NCI-H146 (cell line): Measurements from ENCODE around the gene RBMS1.

Experiments used
- DNase-seq: peaks from one replicate; lab custom pipeline; 2025; lab: John Stamatoyannopoulos, UW

RBMS1 gene

DNA sequence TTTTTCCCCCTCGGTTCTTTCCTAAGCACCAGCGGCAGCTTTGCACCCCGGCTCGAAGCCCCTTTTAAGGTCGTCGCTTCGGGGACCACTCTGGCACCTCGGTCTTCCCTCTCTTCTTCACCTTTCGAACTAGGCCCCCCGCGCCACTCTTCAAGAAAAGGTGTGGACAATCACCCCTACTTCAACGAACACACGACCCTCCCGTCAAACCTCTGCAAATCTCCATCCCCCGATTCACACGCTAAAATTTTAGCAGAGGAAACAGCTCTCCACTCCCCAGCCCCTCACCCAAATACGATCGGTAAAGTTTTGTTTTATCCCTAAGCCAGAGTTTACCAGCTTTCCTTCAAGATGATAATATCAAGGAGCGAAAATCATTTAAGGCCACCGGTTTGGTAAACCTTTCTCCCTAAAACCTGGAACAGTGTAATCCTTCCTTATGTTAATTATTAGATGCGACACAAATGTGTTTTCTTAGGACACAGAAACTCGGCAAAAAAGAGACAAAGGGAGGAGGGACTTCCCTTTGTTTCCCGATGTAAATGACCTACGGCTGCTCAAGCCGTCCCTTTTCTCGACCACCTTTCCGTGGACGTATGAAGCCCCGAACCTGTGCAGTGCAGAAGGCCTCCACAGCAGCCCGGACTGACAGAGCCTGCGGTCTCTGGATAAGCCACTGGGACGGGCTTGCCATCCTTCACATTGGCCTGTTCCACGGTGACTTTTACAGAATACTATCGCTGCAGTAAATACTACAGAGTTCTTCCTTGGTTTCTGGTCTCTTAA is 85.2 kb downstream of the RBMS1 start:
- DNase-seq: no peak

DNA sequence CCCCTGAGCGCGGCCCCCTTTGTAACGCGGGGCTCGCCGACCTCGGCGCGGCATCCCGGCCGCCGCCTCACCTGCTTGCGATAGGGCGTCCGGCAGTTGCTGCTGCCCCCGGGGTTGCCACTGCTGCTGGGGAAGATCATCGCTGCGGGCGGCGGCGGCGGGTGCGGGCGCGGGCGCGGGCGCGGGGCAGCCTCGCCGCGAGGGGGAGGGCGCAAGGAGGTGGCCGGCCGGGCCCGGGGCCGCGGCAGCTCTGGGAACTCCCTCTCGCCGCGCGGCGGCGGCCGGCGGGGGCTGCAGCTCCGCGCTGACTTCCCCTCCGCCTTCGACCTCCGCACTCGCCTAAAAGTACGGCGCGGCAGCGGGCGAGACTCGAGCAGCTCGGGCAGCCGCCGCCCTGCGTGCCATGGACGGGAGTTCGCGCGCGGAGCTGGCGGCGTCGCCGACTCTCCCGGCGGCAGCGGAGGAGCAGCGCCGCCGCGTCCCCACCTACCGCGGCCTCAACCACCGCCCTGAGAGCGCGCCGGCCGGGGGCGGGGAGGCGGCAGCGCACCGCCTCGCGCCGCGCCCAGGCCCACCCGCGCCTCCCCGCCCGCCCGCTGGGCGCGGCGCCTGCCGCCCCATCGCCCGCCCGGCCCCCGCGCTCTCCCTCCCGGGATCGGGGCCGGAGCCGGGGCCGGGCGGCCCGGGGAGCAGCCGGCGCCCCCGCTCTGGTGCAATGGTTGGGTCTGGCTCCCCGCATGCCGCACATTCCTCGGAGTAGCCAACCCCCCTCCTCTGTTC is 86.0 kb downstream of the RBMS1 start:
- no peak for DNase-seq

DNA sequence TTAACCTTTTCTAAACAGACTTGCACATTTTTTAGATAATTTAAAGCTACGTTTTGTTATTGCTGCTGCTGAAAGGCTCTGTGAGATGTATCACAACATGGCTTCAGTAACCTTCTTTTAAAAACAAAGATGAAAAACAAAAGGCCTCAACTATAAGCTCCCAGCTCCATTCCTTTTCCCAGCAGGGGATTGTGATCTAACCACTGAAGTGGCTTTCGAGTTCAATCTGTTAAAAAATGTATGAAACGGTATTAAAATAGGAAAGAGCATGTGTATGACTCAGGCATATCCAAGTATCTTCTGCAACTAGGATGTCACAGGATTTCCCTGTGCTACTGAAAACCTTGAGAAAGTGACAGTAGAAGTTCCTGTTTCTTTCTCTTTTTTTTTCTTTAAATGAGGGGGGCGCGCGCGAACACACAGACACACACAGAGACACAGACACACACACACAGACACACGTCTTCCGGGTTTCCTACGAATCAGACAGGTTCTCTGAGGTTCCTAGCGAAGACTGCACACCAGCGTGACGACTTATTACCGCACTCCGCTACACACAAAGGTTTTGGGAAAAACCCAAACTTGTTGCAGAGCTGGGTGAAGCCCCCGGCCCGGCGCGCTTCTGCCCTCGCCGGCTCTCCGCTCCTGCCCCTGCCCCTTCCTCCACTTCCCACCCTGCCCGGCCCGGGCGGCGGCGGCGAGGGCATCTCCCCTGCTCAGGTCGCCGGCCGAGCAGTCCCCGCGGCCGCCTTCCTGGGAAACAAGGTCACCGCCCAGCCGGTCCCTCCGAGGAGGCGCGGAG is 86.8 kb downstream of the RBMS1 start:
- DNase-seq: no peak

DNA sequence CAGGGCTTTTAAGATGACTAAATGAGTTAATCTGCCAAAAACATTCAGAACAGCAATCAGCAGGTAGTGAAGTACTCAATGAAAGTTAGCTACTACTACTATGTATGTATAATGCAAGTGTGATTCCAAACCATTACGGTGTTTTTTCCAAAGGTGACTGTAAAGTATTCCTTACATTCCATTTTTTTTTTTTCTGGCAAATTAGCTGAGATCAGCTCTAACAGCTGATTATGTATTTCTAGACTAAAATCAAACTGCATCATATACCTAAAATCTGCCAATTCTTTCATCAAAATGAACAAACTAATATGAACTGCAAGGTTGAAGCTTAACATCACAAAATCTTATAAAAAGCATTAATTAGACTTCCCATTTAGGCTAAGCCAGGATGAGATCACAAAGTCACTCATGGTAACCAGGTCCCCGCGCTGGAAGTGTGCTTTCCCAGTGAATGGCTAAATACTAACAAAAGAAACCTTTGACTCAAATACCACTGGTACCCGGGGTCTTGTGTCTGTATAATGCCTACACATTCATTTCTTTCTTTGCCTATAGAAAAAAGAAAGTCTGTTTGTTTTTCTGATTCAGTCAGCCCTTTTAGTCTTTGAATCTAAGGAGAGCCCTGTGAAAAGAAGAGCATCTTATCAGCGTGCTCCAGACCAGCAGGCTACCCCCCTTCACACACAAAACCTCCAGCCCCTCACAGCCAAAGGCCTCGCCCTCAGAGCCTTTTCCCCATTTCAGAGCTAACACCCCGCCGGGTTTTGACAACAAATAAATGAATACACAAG is 88.3 kb downstream of the RBMS1 start:
- DNase-seq: no peak

DNA sequence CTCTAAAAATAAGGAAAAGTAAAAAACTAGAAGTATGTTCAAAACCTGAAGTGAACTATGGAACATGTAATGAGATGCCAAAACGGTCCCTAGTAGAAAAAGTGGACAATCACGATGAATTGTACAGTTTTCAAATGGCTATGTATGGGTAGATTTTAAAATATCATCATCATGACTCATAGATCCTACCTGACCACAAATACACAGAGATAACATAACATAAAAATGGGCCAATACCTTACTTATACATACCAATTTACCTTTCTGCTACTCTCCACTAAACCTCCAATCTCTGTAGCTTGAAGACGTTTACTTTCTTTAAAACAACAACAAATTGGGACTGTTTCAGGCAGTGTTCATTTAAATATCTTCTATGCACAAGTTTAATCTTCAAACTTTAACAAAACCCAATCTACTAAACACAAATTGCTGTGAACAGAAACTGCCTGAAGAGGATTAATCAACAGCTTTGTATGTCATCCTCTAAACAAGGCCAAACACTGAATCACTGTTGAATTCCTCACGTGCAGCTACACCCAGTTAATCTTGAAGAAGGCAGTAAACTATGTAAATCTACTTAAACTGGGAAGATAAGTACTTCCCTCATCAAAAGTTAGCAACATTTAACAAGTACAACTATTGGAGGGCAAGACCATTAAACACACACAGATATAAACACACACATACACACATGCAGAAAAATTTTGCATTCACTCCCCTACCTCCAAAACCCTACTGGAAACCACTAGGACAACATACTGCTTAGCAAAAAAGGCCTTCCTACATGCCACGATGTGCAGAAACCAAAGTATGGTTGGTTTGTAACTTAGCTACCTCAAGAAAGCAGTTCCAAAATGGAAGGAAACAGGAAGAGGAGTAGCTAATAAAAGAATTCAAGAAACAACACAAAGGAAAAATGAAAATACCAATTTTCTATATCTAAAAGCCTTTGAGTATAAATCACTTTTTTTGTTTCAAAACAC is 90.3 kb downstream of the RBMS1 start:
- DNase-seq: no peak

DNA sequence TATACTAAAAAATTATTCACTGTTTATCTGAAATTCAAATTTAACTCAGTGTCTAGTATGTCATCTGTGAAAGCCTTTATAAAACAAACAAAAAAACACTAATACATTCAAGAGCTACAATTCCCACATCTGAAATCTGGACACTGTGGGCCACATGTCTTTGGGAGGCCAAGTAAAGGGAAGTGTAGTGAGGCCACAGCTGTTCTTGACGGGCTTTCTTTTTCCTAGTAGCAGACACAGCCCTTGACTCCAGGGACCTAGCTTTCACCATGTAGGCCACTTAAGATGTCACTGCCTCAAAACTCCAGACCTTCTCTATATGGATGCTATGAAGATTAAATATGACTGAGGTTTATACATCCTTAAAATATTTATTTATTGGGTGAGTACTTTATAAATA is 91.1 kb downstream of the RBMS1 start:
- no peak for DNase-seq

DNA sequence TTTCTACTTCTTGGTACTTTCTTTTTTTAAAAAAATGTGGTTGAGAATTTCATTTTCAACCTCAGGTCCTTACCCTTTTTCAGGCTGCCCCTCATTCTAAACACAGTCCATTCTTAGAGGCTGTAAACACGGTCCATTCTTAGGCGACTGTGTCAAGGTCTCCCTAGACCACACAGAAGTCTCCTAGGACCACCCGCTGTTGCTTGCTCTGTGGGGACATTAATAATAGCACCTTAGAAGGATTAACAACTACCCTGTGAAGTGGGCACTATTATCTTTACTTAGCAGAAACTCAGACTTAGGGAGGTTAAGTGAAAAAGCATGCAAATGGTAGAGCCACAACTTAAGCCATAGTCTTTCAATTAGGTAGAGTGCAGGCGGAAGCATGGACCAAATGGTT is 91.7 kb downstream of the RBMS1 start:
- no peak for DNase-seq

DNA sequence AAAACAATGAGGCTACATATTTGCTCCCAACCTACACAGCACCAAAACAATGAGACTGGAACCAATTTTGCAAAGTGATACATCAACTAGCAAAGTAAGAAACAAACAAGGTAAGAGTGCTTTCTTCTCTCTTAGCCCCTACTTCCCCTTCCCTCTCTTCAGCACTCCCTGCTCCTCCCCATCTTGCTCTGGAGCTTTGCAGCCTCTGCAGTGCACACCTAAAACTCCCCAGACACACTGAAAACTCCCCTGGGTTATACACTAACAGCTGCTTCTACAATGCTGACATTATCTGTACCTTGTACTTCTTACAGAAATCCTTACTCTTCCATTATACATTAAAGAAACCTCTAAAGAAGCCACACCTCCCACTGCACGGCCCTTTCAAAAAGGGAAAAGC is 93.7 kb downstream of the RBMS1 start:
- DNase-seq: no peak

DNA sequence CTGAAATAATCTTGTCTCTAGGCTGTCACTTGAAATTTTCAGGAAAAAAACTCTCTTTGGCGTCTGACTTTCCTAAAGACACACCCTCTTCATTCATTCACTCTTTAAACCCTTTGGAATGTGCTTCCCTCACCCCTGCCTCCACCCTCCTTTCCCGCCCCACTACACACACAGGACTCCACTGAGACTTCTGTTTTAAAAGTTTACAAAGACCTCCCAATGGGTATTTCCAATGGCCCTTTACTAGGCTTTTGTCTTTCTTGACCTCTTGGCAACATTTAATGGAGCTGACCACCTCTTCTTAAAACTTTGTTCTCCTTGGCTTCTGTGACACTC is 96.1 kb downstream of the RBMS1 start:
- DNase-seq: no peak

DNA sequence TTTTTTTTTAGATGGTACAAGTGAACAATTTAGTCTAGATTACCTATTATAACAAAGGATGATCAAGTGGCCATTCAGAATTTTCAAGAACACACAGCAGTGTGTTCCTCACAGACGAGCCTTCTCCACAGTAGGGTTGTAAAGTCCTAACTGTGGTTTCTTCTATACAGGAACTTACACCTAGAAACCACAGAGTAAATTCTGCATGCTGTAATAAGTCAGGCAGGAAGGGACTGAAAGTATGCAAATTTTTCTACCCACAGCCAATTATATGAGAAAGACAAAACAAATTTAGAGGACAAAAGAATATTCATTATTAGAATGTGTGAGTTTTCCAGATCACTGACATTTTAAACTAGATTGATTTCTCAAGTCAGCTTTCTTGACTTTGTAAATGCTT is 99.5 kb downstream of the RBMS1 start:
- DNase-seq: no peak

DNA sequence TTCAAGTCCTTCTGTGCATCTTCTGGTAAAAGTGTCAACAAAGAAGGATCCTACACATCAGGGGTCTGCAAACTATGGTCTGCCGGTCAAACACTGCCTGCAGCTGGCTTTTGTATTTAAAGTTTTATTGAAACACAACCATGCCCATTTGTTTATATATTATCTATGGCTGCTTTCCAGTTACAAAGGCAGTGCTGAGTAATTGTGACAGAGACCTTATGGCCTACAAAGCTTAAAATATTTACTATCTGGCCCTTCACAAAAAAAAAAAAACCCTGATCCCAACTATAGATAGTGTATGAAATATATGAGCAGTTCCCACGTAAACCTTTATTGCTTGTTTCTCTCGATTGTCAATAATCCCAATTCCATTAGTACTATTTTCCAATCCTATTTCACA is 101.4 kb downstream of the RBMS1 start:
- no peak for DNase-seq

DNA sequence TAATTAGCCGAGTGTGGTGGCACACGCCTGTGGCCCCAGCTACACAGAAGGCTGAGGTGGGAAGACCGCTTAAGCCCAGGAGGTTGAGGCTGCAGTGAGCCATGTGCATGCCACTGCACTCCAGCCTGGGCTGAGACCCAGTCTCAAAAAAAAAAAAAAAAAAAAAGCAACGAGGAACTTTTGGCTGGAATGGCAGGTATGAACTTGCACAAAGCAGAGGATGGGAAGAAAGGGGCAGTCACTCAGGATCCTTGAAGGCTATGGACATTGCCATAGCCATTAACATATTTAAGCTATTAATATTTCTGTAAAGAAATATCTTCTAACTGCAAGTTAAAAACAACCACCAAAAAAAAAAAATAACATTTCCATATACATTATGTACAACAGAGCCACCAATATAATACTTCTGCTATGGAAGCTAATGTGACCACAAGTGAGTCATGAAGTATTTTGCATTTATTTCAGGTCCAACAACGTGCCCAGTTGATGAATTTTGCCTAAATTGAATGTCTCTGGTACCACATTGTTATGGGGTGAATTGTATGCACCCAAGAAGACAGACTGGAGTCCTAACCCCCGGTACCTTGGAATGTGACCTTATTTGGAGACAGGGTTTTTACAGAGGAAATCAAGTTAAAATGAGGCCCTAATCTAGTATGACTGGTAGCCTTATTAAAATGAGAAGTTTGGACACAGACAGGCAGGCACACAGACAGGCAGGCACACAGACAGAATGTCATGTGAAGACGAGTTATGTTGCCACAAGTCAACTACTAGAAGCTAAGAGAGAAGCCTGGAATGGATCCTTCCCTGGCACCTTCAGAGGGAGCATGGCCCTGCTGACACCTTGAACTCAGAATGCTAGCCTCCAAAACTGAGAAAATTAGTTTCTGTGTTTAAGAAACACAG is 102.8 kb downstream of the RBMS1 start:
- DNase-seq: no peak

DNA sequence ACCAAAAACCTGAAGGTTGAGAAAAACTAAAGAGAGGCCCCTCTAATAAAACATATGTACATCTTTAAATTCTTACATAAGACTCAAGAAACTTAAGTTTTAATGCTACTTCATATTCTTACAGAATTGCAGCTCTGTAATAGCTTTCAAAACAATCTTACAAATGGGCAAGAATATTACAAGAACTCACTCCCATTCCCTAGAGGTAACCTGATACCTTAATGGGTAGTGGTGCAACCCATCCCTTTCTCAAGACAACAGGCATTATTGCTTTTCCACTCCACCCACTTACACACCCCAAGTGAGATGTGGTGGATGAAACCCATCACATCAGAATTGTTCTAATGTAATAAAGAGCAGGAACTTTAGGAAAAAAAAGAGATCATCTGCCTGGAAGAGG is 103.7 kb downstream of the RBMS1 start:
- no peak for DNase-seq

DNA sequence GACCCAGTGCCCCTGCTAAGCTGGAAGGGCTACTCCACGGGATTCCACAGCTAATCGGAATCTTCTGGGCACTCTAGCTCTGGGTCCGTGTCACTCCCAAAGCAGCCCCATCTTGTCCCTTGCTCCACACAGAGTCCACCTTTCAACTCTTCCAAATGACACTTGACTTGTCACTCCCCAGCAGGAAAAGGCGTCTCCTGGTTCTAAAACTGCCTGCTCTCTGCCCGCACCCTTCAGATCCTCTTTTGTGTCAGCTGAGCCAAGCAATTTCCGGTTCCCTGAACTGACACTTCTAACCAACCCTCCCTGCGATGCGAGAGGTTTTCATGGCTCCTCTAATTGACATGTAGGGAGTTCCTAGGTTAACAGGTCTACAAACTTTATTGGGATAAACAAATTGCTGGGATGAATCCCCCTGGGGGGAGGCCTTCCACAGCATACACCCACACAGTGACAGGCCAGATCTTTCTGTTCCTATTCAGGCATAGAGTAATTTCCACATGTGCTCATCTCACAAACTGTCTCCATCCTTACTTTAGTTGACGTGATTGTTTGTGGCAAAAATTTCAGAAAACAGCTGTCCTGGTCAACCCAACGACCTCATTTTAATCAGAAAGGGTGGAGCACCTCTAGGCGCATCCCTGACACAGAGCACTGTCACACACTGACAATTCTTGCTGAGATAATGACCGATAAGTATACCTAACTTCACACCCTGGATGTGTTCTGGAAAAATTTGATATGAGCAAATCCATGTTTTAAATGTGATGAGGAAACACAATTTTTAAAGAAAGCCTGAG is 104.9 kb downstream of the RBMS1 start:
- DNase-seq: no peak

DNA sequence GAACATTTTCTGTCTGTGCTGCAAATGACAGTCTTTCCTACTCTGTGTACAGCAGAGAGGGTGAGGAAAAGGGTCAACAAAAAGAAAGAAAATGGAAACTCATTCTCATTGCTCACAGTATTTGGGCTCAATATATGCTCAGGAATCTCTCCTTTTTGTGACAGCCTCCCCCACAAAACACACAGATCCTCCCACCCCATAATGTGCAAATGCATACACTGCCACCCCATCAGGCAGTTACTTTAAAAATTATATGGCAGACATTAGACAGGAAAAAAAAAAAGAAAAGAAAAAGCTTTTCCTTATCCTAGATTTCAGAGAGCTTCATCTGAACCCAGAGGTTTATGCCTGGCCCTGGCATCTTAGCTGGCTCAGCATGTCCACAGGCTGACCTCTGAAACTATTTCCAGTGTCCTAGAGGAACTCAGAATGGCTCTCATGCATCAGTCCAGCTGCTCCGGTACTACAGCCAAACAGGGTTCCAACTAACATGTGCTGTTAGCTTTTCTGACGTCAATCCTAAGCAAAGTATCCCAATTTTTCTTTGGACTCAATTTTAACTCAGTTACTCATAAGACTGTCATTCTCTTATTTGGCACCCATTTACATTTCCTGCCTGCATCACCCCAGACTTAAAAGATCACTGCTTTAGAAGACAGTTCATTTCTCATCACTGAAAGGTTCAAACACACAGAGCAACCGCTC is 105.9 kb downstream of the RBMS1 start:
- no peak for DNase-seq

DNA sequence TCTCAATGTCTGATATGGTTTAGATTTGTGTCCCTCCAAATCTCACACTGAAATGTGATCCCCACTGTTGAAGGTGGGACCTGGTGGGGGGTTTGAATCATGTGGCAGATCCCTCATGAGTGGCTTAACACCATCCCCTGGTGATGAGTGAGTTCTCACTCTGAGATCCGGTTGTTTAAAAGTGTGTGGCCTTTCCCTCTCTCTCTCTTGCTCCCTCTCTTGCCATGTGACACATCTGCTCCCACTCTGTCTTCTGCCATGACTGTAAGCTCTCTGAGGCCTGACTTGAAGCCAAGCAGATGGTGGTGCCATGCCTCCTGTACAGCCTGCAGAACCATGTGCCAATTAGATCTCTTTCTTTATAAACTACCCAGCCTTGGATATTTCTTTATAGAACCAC is 108.8 kb downstream of the RBMS1 start:
- no peak for DNase-seq

DNA sequence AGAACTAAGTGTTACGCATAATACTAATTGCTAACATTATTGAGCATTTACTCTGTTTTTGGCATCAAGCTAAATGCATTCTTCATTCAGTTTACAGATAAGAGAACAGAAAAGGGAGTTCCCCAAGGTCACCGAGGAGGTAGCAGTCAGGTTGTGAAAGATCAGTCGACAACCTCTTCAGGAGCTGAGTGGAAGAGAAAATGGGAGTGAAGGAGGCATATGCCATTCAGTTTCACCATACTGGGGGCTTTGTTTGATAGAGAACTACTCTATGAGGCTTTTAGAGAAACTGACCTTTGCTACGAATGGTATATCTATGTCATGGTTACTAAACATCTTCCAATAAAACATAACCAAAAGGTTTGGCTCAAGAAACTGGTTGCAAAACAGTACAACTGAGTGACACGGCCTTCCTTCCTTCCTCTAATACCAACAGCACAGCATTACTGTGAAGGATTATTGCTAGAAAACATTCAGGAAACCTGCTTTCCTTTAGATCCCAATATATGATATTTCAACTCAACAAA is 112.1 kb downstream of the RBMS1 start:
- DNase-seq: no peak

DNA sequence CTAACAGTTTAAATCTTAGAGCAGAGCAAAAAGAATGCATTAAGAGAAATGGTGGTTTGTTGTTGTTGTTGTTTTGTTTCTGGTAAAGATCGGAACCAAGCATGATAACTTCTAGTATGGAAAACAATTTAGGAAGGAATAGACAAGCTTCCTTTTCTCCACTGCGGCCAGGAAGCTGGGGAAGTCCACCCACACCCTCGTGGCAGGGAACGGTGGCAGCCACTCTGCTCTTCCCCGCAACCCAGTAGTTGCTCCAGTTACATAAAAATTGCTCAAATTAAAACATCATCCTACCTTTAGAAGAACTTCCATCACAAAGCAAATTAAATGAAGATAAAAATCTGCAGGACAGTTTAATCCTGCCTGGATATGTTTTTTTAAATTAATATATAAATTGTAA is 113.0 kb downstream of the RBMS1 start:
- no peak for DNase-seq
